B cell (primary cell): ENCODE results near the gene CHD6.

Experiments used
- EZH2 ChIP-seq: IDR thresholded peaks from 2 replicates; pipeline ENCODE4 v1.6.1; 2012; ENCODE audit warnings: borderline replicate concordance, low read depth, mild to moderate bottlenecking, moderate library complexity, low read length; ENCODE audit not compliant: insufficient read depth, poor library complexity, severe bottlenecking
- TF ChIP-seq, protein P1 (sequence below): fragments of 200-600 bp; IDR thresholded peaks from one replicate; pipeline ENCODE4 v1.8.0; 2022; ENCODE audit warnings: antibody characterized with exemption, mild to moderate bottlenecking

GRCh38 chr20:41622584-41622983, 4.4 kb upstream of the CHD6 start:
- TF ChIP-seq, protein P1, sequence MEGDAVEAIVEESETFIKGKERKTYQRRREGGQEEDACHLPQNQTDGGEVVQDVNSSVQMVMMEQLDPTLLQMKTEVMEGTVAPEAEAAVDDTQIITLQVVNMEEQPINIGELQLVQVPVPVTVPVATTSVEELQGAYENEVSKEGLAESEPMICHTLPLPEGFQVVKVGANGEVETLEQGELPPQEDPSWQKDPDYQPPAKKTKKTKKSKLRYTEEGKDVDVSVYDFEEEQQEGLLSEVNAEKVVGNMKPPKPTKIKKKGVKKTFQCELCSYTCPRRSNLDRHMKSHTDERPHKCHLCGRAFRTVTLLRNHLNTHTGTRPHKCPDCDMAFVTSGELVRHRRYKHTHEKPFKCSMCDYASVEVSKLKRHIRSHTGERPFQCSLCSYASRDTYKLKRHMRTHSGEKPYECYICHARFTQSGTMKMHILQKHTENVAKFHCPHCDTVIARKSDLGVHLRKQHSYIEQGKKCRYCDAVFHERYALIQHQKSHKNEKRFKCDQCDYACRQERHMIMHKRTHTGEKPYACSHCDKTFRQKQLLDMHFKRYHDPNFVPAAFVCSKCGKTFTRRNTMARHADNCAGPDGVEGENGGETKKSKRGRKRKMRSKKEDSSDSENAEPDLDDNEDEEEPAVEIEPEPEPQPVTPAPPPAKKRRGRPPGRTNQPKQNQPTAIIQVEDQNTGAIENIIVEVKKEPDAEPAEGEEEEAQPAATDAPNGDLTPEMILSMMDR = no peak
- no peak for TF ChIP-seq EZH2
